H1 (cell line): ENCODE measurements around the gene MIDN. TPM values are rescaled to one million over a fixed set of nuclear protein-coding genes. Genes with fewer than 3 reads are reported as not detected.

Source experiments
- POLR2AphosphoS5 ChIP-seq: IDR thresholded peaks from 2 replicates; pipeline ENCODE4 v1.6.1; 2011; ENCODE audit warnings: low read depth, low read length
- polyA plus RNA-seq, 7 experiments: library from polyadenylated mRNA; depleted of rRNA in 3 of 7; stranded (reverse) in 5 of 7; unstranded in 2 of 7; fragments of >200 nt in 5 of 7; fragments of 200-250 nt in 2 of 7; gene quantifications; 1 replicate in 5 of 7; 2 replicates in 1 of 7; 4 replicates in 1 of 7; pipeline versions ENCODE4 v1.2.1 to v1.2.3, GENCODE V29; 2011 to 2013; ENCODE audit warnings: missing spikeins in 2 of 7, mixed read lengths in 2 of 7
- total RNA-seq: library from RNA; stranded (reverse); fragmentation: NEBNext Ultra II Directional; extraction: Animal tissue kit (Norgen Biotek cat#: 25700); gene quantifications from 2 replicates; pipeline ENCODE4 v1.2.1, GENCODE V29; 2021

The MIDN gene
- total and polyA plus RNA-seq, 2 of the 8 experiments (the other 6 are each of a cell fraction or from before 2014, with no cell fraction given), result 39.8 to 159 TPM

DNA sequence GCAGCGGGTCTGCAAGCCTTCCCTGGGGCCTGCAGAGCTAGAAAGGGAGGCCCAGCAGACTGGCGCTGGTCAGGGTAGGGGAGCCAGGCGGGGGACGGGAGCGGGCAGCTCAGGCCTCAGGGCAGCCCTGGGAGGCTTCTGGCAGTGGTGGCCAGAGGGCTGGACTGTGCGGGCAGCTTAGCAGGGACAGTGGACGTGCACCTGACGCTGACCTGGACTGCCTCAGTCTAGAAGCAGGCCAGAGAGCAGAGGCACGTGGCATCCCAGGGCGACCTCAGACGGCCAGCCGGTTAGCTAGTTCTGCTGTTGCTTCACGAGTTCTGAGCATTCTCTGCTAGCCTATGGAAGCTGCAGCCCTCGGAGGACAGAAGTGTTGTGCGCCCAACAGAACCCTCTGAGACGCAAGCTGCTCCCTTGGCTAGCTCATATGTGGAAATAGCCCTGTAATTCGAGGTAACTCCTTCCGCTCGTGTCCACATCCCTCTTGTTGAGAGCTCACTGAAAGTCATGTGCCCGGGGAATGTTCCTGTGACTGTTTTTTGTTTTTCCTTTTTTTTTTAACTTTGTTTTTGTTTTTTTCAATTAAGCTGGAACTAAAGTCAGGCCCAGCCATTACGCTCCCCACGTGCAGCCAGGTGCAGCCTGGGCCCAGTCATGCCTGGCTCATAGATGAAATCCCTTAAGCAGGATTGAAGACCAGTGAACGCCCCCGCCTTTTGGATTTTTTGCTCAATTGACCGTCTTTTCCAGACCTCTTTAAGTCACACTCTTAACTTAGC lies 25.1 kb downstream of the MIDN start (continued):
- peak; percentile 94 for TF ChIP-seq POLR2AphosphoS5
